SK-N-SH treated with all-trans-retinoic acid at 6 μM for 48 hours (cell line): ENCODE data around the gene ANKDD1B.

Experiments used
- ATAC-seq: fragments of 200-7000 bp; cut with Tn5 transposase; 3 replicates; pipeline ENCODE4 v1.9.1; 2020; ENCODE audit warnings: mild to moderate bottlenecking, moderate library complexity
- ARNTL ChIP-seq: fragments of 450-650 bp; formaldehyde crosslinking; IDR thresholded peaks from 2 replicates; pipeline ENCODE4 v1.5.0; 2020; ENCODE audit warnings: low read depth, mild to moderate bottlenecking, moderate library complexity, borderline replicate concordance
- BACH2 ChIP-seq: fragments of 250-450 bp; sonication (Bioruptor Pico); IDR thresholded peaks from 2 replicates; pipeline ENCODE4 v1.9.0; 2021; ENCODE audit warnings: mild to moderate bottlenecking, borderline replicate concordance
- CREB5 ChIP-seq: fragments of 250-450 bp; sonication (Bioruptor Pico); IDR thresholded peaks from 2 replicates; pipeline ENCODE4 v1.5.1; 2020; ENCODE audit warnings: low read depth, mild to moderate bottlenecking, moderate library complexity
- CSDC2 ChIP-seq: fragments of 250-450 bp; sonication (Bioruptor Pico); IDR thresholded peaks from 2 replicates; pipeline ENCODE4 v1.5.0; 2020; ENCODE audit warnings: mild to moderate bottlenecking, moderate library complexity
- CSRNP3 ChIP-seq: fragments of 250-450 bp; sonication (Bioruptor Pico); IDR thresholded peaks from 2 replicates; pipeline ENCODE4 v1.5.1; 2021; ENCODE audit warnings: mild to moderate bottlenecking, moderate library complexity
- ESRRG ChIP-seq: fragments of 250-450 bp; sonication (Bioruptor Pico); IDR thresholded peaks from 2 replicates; pipeline ENCODE4 v1.6.1; 2021; ENCODE audit warnings: mild to moderate bottlenecking
- GLIS3 ChIP-seq: fragments of 250-450 bp; sonication (Bioruptor Pico); IDR thresholded peaks from 2 replicates; pipeline ENCODE4 v1.5.0; 2020; ENCODE audit warnings: mild to moderate bottlenecking, moderate library complexity
- ISL1 ChIP-seq: fragments of 250-450 bp; sonication (Bioruptor Pico); IDR thresholded peaks from 2 replicates; pipeline ENCODE4 v2.1.2; 2022; ENCODE audit warnings: mild to moderate bottlenecking, moderate library complexity
- OSR1 ChIP-seq: fragments of 250-450 bp; sonication (Bioruptor Pico); IDR thresholded peaks from 2 replicates; pipeline ENCODE4 v1.8.0; 2022; ENCODE audit warnings: moderate library complexity, mild to moderate bottlenecking, inconsistent platforms
- PATZ1 ChIP-seq: fragments of 250-450 bp; sonication (Bioruptor Pico); IDR thresholded peaks from 2 replicates; pipeline ENCODE4 v1.8.0; 2020; ENCODE audit warnings: mild to moderate bottlenecking, moderate library complexity, borderline replicate concordance
- POU6F1 ChIP-seq: fragments of 250-450 bp; sonication (Bioruptor Pico); IDR thresholded peaks from 2 replicates; pipeline ENCODE4 v1.8.0; 2021; ENCODE audit warnings: low read depth, mild to moderate bottlenecking, moderate library complexity, borderline replicate concordance
- SNAI2 ChIP-seq: fragments of 250-450 bp; sonication (Bioruptor Pico); IDR thresholded peaks from 2 replicates; pipeline ENCODE4 v1.5.0; 2020; ENCODE audit warnings: mild to moderate bottlenecking, moderate library complexity
- TCF4 ChIP-seq: fragments of 250-450 bp; sonication (Bioruptor Pico); IDR thresholded peaks from 2 replicates; pipeline ENCODE4 v1.8.0; 2021; ENCODE audit warnings: mild to moderate bottlenecking, moderate library complexity, borderline replicate concordance
- TOX ChIP-seq: fragments of 250-450 bp; sonication (Bioruptor Pico); IDR thresholded peaks from 2 replicates; pipeline ENCODE4 v1.8.0; 2021; ENCODE audit warnings: mild to moderate bottlenecking, moderate library complexity, borderline replicate concordance
- TSHZ2 ChIP-seq: fragments of 250-450 bp; sonication (Bioruptor Pico); IDR thresholded peaks from 2 replicates; pipeline ENCODE4 v1.5.0; 2020; ENCODE audit warnings: mild to moderate bottlenecking, moderate library complexity
- ZC3H10 ChIP-seq: fragments of 250-450 bp; sonication (Bioruptor Pico); IDR thresholded peaks from 2 replicates; pipeline ENCODE4 v1.5.1; 2021; ENCODE audit warnings: mild to moderate bottlenecking, moderate library complexity
- ZFP3 ChIP-seq: fragments of 250-450 bp; sonication (Bioruptor Pico); IDR thresholded peaks from 2 replicates; pipeline ENCODE4 v1.5.0; 2020; ENCODE audit warnings: mild to moderate bottlenecking, moderate library complexity
- ZNF565 ChIP-seq: fragments of 450-650 bp; formaldehyde crosslinking; conservative IDR thresholded peaks from 2 replicates; pipeline ENCODE4 v1.5.0; 2020; ENCODE audit warnings: low read depth, mild to moderate bottlenecking, moderate library complexity
- ZNF70 ChIP-seq: fragments of 450-650 bp; formaldehyde crosslinking; IDR thresholded peaks from 2 replicates; pipeline ENCODE4 v1.5.0; 2020; ENCODE audit warnings: mild to moderate bottlenecking, moderate library complexity
- ZNF8 ChIP-seq: fragments of 450-650 bp; formaldehyde crosslinking; IDR thresholded peaks from 2 replicates; pipeline ENCODE4 v1.5.0; 2020; ENCODE audit warnings: mild to moderate bottlenecking, moderate library complexity

ANKDD1B gene

GRCh38 chr5:75622564-75622963 lies 11.3 kb downstream of the ANKDD1B start:
- TF ChIP-seq ESRRG (CRISPR knock-in tag) (no peak), OSR1 (CRISPR knock-in tag) (no peak), CSDC2 (CRISPR knock-in tag) (no peak), ISL1 (CRISPR knock-in tag) (0 out of 2 replicates have a peak, but pooled peaks have one; percentile 6), ZNF70 (no peak)

GRCh38 chr5:75623846-75624245 lies 12.6 kb downstream of the ANKDD1B start:
- no peak for TF ChIP-seq ZNF565 (CRISPR knock-in tag)
- TF ChIP-seq BACH2 (CRISPR knock-in tag) = no peak
- no peak for TF ChIP-seq TCF4 (CRISPR knock-in tag)
- no peak for TF ChIP-seq TSHZ2 (CRISPR knock-in tag)
- TF ChIP-seq TOX (CRISPR knock-in tag) = no peak
- TF ChIP-seq GLIS3 = no peak
- TF ChIP-seq ZFP3 (CRISPR knock-in tag) = no peak
- TF ChIP-seq SNAI2 = no peak
- TF ChIP-seq ZNF70 = no peak
- TF ChIP-seq OSR1 (CRISPR knock-in tag) = no peak
- TF ChIP-seq ZNF8 = no peak
- no peak for TF ChIP-seq PATZ1 (CRISPR knock-in tag)
- TF ChIP-seq ESRRG (CRISPR knock-in tag) = no peak
- TF ChIP-seq ZC3H10 (CRISPR knock-in tag) = no peak
- TF ChIP-seq CREB5 (CRISPR knock-in tag) = no peak
- TF ChIP-seq ARNTL (CRISPR knock-in tag) = no peak
- TF ChIP-seq CSRNP3 (CRISPR knock-in tag) = no peak
- peak; percentile 45; the same call in 2 of the 3 replicates for ATAC-seq

More at GRCh38 chr5:75622564-75622963, 11.3 kb downstream of the ANKDD1B start:
- ATAC-seq = no peak

- TF ChIP-seq POU6F1 (CRISPR knock-in tag) (no peak), BACH2 (CRISPR knock-in tag) (no peak), CREB5 (CRISPR knock-in tag) (no peak), SNAI2 (no peak), PATZ1 (CRISPR knock-in tag) (no peak), ESRRG (CRISPR knock-in tag) (no peak), ZNF8 (no peak), ZNF565 (CRISPR knock-in tag) (no peak)
- TF ChIP-seq, all 23 proteins: peak for 0
Measured at GRCh38 chr5:75626959-75627358, 15.7 kb downstream of the ANKDD1B start.

More at GRCh38 chr5:75626959-75627358, 15.7 kb downstream of the ANKDD1B start:
- no peak for ATAC-seq
